Measurements from ENCODE around the gene GNGT2.

GNGT2 gene

DNA sequence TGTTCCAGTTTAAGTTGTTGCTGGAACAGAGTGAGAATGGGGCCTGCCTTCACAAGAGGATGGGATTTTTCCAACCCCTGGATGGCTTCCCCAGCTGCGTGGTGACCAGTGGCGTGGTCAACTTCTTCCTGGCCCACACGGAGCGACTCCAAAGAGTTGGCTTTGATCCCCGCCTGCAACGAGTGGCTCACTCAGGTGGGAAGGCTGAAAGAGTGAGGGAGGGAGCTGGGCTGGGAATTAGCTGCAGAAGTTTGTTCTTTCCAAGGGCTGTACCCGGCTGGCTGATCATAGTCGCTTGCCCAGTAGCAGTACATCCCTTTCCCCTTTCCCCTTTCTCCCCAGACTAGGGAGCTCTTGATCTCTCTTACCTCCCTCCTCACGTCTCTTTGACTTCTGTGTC is 41.7 kb downstream of the GNGT2 start:
- no peak for DNase-seq (ENCODE audit: low read depth)

DNA sequence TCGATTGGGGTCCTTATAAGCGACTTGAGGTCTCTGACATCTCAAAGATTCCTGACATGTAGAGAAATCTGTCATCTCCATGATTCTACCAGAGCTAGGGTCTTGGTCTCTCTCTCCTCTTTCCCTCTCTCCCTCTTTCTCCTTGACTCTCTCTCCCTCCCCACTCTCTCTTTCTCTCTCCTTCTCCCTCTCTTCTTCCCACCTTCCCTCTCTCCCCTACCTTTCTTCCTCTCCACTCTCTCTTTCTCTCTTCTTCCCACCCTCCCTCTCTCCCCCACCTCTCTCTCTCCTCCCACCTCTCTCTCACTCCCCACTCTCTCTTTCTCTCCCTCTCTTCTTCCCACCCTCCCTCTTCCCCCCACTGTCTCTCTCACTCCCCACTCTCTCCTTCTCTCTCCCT is 45.2 kb downstream of the GNGT2 start:
- no peak for DNase-seq (ENCODE audit: low read depth)

DNA sequence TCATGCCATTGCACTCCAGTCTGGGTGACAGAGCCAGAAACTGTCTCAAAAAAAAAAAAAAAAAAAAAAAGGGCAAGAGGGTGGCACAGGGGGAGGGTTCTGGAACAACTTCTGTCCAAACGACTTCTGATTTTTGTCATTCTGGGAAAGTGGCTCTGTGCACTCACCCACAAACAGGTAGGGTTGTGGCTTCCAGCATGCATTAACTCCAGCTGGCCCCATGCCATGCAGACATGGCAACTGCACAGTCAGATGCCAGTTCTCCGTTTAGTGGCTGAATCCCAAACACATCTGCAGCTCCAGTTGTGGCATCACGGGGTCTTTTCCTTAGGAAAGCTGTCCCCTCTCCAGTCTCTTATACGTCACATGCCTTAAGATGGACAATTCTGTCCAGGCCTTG is 47.5 kb downstream of the GNGT2 start:
- DNase-seq (ENCODE audit: low read depth), result no peak

DNA sequence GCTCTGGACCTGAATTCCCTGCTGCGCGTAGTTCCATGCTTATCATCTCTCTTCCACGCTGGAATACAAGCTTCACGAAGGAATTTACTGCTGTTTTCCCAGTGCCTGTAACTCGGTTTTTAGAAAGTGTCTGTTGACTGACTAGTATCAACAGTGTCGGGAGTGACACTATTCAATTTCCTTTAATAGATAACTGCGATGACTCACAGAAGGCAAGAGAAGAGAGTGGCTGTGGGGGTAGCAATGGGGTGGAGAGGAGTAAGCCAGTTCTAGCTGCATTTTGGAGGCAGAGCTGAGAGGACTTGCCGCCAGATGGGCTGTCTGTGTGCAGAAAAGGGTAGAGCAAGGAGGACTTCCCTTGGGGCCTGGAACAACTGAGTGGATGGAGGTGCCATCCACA is 52.6 kb downstream of the GNGT2 start:
- DNase-seq (ENCODE audit: low read depth), result no peak

DNA sequence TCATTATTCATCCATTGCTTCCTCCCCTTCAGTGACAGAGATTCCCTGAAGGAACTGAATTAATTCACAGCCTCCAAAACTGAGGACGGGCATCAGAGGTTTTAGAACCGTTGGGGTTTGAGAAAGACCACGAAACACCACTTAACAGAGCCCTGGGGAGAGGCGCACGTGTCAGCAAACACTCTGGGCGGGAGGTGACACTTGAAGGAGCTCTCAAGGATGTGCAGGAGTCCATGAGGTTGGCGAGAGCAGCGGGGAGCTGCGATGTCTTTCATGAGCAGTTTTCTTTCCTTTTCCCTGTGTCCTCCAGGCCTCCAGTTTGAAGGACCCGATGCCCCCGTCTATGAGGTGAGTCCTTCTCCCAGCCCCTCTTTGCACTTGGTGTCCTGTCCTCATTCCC is 54.1 kb downstream of the GNGT2 start:
- no peak for DNase-seq (ENCODE audit: low read depth)
